HUES48 (cell line): ENCODE results near the gene TEN1.
"Not testable (repeated sequence)": the region's sequence is repeated elsewhere in the genome, so short reads cannot be mapped to it uniquely, and the experiment has no call there.

Source experiments
- H3K27ac ChIP-seq: one replicate; pipeline ENCODE4 v1.7.0; 2013; ENCODE audit warnings: low read depth, low read length, inconsistent platforms
- H3K27me3 ChIP-seq: 2 replicates; pipeline ENCODE4 v1.6.1; 2013; ENCODE audit warnings: mild to moderate bottlenecking, low read length; ENCODE audit not compliant: control insufficient read depth, insufficient read depth
- H3K36me3 ChIP-seq: 2 replicates; pipeline ENCODE4 v1.6.1; 2013; ENCODE audit warnings: low read length; ENCODE audit not compliant: control insufficient read depth, insufficient read depth
- H3K4me1 ChIP-seq: 2 replicates; pipeline ENCODE4 v1.6.1; 2013; ENCODE audit warnings: mild to moderate bottlenecking, low read length; ENCODE audit not compliant: control insufficient read depth, insufficient read depth
- H3K4me3 ChIP-seq: 2 replicates; pipeline ENCODE4 v1.5.1; 2013; ENCODE audit warnings: mild to moderate bottlenecking, low read depth, low read length
- H3K9ac ChIP-seq: 2 replicates; pipeline ENCODE4 v1.6.1; 2013; ENCODE audit warnings: mild to moderate bottlenecking, low read depth, low read length, moderate library complexity
- H3K9me3 ChIP-seq: 2 replicates; pipeline ENCODE4 v1.6.1; 2013; ENCODE audit warnings: low read length; ENCODE audit not compliant: control insufficient read depth, insufficient read depth

Gene TEN1

DNA sequence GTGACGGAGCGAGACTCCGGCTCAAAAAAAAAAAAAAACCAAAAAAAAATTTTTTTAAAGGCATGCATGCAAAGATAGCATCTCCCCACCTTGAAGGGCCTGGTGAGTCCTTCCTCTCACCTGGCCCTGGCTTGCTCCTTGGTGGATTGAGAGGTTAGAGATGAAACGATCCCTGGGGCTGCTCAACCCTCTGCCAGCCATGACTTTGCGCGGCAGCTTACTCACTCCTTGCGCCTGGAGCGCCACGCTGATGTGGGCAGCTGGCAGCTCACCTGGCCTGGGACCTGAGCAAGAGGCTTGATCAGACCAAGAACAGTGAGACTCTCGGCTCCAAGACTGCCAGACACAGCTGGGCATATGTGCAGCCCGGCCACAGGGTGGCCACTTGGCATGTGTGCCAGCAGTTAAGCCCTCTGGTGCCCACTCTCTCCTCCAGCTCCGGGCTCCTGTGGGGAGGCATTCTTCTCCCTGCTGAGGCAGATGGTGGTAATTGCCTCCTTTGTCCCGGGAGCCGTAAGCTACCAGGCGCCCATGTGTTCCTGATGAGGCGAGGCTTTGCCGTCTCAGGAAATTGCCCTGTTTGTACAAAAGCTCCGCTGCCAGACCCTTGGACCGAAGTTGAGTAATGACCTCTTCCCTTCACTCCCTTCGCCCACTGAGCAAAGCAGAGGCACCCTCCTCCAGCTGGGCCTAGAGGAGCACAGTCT lies 53.2 kb downstream of the TEN1 start:
- Histone ChIP-seq H3K27ac (no peak overlapping the region), H3K36me3 (no peaks in the 10 kb centered on the region), H3K9ac (no peak overlapping the region), H3K4me1 (peaks cover 10% of the 10 kb centered on the region), H3K27me3 (no peaks in the 10 kb centered on the region), H3K4me3 (no peak overlapping the region), H3K9me3 (no peaks in the 10 kb centered on the region)

DNA sequence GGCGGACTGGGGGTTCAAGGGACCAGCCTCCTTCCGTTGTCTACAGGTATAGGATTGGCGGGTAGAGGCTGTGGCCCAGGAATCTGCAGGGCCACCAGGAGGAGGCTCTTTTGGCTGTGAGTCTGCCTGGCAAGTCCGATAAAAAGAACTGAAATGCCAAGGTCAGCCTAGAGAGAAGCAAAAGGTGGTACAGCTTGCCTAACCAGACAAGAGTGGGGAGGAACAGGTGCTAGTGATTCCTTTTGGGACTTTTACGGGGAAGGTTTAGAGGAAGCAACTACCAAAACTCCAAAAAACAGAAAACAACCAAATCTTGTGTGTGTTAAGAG lies 53.7 kb downstream of the TEN1 start:
- Histone ChIP-seq H3K4me1 (peaks cover 12% of the 10 kb centered on the region), H3K27ac (no peak overlapping the region), H3K9me3 (no peaks in the 10 kb centered on the region), H3K27me3 (no peaks in the 10 kb centered on the region), H3K9ac (no peak overlapping the region), H3K4me3 (no peak overlapping the region), H3K36me3 (peaks cover 3% of the 10 kb centered on the region; the same call in 1 of the 2 replicates)

DNA sequence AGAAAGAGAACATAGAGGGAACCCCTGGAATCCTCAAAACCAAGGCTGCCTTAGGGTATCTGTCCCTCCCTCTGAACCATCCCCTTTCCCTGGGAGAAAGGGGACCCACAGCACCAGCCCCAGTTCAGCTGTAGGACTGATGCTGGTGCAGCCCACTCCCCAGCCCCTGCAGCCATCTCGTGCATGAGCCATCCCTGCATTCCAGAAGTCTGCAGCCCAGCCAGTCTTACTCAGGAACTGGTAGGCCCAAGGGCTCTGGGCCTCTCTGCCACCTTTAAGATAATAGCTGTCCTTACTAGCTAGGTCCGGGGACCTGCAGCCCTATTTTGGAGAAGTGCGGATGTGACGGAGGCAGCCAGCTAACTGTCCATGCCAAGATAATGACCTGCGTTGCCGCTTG lies 54.1 kb downstream of the TEN1 start:
- H3K9me3 ChIP-seq, result no peaks in the 10 kb centered on the region
- no peak overlapping the region for H3K4me3 ChIP-seq
- H3K4me1 ChIP-seq, result peaks cover 13% of the 10 kb centered on the region
- H3K27me3 ChIP-seq, result no peaks in the 10 kb centered on the region
- no peak overlapping the region for H3K9ac ChIP-seq
- no peak overlapping the region for H3K27ac ChIP-seq
- peaks cover 4% of the 10 kb centered on the region; the same call in 1 of the 2 replicates for H3K36me3 ChIP-seq

DNA sequence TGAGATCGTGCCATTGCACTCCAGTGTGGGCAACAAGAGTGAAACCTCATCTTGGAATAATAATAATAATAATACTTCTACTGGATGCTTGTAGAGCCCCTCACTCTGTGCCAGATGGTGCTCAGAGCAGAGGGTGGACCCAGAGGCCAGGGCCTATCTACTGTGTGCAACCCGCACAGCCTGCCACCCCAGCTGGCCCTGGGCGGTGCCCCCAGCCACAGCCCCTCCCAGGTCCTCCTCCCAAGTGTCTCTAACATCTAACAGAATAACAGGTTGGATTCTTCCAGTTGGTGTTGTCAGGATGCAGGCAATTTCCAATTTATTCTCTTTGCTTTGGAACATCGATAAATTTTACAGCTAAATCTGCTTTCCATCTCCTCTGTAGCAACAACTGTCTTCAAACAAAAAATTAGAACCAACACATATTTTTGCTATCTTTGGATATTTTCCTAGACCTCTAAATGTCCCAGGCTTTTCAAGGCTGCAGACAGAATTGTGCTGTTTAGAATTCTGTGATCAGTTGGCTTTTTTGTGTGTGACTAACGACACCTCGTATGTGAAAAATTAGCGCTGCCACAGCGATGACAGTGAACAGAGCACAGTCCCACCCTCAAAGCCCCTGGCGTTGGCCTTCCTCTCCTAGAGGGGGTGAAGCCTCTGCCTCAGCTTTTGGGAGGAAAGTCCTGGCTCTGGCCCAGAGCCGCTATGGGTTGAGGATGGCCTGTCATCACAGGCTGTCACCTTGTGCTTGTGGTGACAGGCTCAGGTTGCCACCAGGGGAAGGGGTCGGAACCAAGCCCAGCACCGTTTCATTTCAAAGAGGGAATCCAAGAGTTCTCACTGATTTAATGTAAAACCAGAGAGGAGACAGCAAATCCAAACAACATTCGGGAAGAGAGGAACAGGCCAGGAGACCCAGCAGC lies 55.6 kb downstream of the TEN1 start:
- Histone ChIP-seq H3K27ac (no peak overlapping the region), H3K27me3 (no peaks in the 10 kb centered on the region), H3K4me3 (no peak overlapping the region), H3K4me1 (peaks cover 12% of the 10 kb centered on the region), H3K36me3 (peaks cover 19% of the 10 kb centered on the region), H3K9me3 (no peaks in the 10 kb centered on the region), H3K9ac (no peak overlapping the region)

- Histone ChIP-seq H3K9ac (no peak overlapping the region), H3K4me3 (no peak overlapping the region), H3K4me1 (peaks cover 25% of the 10 kb centered on the region), H3K9me3 (no peaks in the 10 kb centered on the region), H3K27me3 (no peaks in the 10 kb centered on the region), H3K27ac (peak overlapping the region; percentile 31), H3K36me3 (peaks cover 38% of the 10 kb centered on the region)
Measured at GRCh38 chr17:76036497-76037261, 57.6 kb downstream of the TEN1 start.

GRCh38 chr17:76038050-76038449 lies 59.0 kb downstream of the TEN1 start:
- no peaks in the 10 kb centered on the region for H3K27me3 ChIP-seq
- H3K4me1 ChIP-seq, result peaks cover 25% of the 10 kb centered on the region
- no peak overlapping the region for H3K27ac ChIP-seq
- no peaks in the 10 kb centered on the region for H3K9me3 ChIP-seq
- no peak overlapping the region for H3K4me3 ChIP-seq
- peaks cover 50% of the 10 kb centered on the region for H3K36me3 ChIP-seq
- no peak overlapping the region for H3K9ac ChIP-seq

GRCh38 chr17:76039121-76039520 lies 60.1 kb downstream of the TEN1 start:
- no peak overlapping the region for H3K4me3 ChIP-seq
- no peaks in the 10 kb centered on the region for H3K9me3 ChIP-seq
- peak overlapping the region; percentile 90 for H3K27ac ChIP-seq
- peaks cover 25% of the 10 kb centered on the region for H3K4me1 ChIP-seq
- no peaks in the 10 kb centered on the region for H3K27me3 ChIP-seq
- H3K9ac ChIP-seq, result no peak overlapping the region
- peaks cover 61% of the 10 kb centered on the region for H3K36me3 ChIP-seq

DNA sequence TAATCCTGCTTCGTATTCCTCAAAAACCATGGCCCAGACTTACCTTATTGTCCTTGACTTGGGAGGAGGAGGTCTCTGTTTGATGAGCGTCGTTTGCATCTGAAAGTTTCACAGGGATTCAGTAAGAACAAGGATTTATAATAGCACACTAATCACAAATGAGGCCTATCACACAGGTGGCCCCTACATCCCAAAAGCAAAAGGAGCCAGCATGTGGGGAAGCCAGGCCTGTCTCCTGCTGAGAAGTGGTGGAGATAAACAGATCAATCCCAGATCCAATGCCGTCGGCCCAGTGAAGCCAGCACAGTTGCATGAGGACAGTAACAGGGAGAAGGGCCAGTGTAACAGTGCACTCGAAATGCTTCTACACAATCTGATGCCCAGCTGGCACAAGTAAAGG lies 61.3 kb downstream of the TEN1 start:
- Histone ChIP-seq H3K4me1 (peaks cover 25% of the 10 kb centered on the region), H3K9me3 (no peaks in the 10 kb centered on the region), H3K36me3 (peaks cover 74% of the 10 kb centered on the region), H3K9ac (no peak overlapping the region), H3K27ac (peak overlapping the region; percentile 90), H3K27me3 (no peaks in the 10 kb centered on the region), H3K4me3 (no peak overlapping the region)

DNA sequence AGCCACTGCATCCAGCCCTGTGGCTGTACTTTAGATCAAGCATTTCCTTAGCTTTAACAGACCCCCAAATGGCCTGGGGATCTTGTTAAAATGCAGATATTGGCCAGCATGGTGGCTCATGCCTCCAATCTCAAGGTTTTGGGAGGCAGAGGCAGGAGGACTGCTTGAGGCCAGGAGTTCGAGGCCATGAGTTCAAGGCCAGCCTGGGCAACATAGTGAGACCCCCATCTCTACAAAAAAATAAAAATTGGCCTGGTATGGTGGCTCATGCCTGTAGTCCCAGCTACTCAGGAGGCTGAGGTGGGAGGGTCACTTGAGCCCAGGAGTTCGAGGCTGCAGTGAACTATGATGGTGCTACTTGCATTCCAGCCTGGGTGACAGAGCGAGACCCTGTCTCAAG lies 63.8 kb downstream of the TEN1 start:
- H3K36me3 ChIP-seq, result peaks cover 92% of the 10 kb centered on the region
- not testable (repeated sequence) for H3K27ac ChIP-seq, H3K4me3 ChIP-seq

DNA sequence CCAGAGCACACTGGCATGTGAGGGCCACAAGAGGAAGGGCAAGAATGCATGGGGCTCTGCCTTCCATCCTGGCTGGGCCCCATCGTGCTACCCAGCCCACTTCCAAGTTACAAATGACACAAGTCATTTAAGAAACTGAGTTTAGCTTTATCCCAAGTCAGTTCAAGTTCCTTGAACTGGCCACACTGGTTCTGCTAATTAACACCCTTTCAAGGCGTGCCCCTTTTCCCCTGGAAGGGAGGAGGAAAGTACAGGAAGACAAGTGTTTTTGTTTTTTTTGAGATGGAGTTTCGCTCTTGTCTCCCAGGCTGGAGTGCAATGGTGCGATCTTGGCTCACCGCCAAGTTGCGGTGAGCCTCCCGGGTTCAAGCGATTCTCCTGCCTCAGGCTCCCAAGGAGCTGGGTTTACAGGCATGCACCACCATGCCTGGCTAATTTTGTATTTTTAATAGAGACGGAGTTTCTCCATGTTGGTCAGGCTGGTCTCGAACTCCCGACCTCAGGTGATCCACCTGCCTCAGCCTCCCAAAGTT lies 65.5 kb downstream of the TEN1 start:
- not testable (repeated sequence) for H3K4me3 ChIP-seq, H3K27me3 ChIP-seq, H3K27ac ChIP-seq, H3K9ac ChIP-seq, H3K9me3 ChIP-seq
- H3K4me1 ChIP-seq, result peaks cover 22% of the 10 kb centered on the region
- peaks cover 95% of the 10 kb centered on the region for H3K36me3 ChIP-seq

More for the DNA sequence above, 63.8 kb downstream of the TEN1 start:
- not testable (repeated sequence) for H3K9ac ChIP-seq, H3K9me3 ChIP-seq, H3K27me3 ChIP-seq
- H3K4me1 ChIP-seq, result peaks cover 18% of the 10 kb centered on the region
